ENCODE data around the gene SETD1B.

Gene SETD1B

DNA sequence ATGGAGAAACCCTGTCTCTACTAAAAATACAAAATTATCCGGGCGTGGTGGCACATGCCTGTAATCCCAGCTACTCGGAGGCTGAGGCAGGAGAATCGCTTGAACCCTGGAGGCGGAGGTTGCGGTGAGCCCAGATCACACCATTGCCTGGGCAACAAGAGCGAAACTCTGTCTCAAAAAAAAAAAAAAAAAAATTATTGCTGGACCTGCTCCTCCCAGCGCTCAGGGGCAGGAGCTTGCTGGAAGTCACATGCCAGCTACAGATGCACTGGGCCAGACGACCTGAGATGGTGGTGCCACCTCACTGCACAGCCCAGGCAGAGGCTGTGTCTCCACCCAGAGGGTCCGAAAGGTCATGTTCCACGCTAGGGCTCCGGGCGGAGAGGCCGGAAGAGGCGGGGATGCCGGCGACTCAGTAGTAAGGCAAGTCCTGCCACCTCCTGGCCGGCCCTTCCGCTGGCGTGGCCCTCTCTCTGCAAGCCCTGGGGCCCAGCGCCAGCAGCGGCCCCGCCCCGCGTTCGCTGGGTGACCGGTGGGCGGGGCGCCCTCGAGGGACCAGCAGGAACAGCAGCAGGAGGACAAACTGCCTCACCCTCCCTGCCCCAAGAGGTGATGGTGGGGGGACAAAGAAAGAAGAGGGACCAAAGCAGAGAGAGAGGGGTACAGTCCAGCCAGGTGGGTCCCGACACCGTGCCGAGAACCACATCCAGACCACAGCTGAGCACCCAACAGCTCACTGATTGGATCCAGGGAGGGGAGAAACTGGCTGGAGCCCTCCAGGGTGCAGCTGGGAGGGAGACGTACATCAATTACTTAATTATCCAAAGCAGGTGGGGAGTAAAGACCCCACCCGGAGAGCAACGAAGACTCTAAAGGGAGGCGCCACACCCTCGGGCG is 6.7 kb upstream of the SETD1B start:
- DNase-seq, result peak; percentile 61 to 86

DNA sequence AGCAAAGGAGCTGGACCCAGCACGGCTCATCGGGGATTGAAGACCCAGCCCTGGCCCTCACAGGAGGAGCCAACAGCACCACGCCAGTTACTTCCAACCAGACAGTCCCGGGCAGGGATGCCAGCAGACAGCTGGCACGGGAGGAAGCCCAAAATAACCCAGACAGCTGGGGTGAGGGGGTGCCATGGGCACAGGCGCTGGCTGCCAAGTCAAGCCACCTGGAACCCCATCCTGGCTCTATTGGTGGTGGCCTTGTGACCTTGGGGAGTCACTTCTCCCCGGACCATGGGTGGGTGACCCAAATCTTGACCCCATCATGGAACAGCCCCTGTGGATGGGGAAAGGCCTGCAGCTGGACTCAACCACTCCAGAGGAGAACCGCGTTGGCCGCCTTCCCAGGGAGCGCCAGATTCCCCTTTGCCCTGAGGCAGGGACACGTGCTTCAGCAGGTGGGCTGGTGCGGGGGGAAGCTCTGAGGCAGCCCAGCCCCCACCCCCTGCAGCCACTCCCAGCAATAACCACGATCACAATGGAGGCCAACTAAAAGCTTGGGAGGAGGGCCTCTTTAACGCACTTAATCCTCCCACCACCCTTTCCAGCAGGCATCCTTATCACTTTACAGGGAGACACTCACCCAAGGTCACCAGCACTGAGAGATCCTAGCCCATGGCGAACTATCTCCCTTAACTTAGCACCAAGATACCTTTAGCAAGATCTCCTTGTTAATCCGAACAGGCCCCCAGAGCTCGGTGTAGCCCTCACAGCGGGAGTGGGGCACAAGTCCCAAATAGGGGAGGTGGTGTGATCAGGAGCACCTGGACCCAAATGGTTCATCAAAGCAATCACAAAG is 5.6 kb upstream of the SETD1B start:
- peak; percentile 56 to 84 for DNase-seq

DNA sequence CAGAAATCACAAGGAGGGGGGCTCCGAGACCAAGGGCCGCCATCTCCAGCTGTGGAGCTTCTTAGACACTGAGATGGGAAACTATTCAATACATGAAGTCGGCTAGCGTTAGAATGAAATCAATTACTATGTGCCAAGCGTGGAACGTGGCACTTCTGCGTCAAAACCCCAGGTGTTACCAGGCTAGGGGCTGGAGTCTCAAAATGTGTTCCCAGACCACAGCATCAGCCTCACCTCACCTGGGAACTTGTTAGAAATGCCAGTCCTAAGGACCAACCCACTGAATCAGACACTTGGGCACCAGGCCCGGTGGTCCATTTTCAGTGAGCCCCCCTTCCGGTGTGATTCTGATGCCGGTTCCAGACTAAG is 5.0 kb upstream of the SETD1B start:
- DNase-seq, result peak in 1 of 2 experiments; percentile 63

DNA sequence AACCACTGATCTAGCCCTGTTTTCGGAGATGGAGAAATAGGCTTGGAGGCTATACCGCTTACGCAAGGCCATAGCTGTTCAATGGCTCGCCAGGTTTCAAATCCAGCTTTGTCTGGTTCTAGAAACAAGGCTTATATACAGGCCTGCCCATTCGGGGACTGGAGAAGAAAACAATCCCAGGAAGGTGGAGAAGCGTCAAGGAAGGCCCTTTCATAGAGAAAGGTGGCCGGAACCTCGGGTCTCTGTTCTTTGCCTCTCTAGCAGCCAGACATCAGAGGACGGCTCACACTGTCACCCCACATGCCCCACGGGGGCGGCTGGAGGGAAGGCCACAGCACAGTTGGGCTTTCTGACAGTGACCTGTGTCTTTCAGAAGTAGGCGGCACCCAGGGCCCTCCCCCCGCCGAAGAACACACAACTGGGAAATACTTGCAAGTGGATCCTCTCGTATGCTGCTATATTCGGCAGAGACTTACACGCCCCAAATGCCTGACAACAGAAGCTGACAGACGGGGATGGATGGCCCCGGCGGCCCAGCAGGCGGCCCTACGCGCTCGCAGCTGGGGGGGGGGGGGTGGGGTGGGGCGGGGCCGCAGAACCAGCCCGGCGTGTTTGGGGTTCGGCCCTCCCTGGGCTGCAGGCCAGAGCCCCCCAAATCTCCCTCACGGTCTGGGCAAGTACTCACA is 4.5 kb upstream of the SETD1B start:
- peak; percentile 77 for DNase-seq

DNA sequence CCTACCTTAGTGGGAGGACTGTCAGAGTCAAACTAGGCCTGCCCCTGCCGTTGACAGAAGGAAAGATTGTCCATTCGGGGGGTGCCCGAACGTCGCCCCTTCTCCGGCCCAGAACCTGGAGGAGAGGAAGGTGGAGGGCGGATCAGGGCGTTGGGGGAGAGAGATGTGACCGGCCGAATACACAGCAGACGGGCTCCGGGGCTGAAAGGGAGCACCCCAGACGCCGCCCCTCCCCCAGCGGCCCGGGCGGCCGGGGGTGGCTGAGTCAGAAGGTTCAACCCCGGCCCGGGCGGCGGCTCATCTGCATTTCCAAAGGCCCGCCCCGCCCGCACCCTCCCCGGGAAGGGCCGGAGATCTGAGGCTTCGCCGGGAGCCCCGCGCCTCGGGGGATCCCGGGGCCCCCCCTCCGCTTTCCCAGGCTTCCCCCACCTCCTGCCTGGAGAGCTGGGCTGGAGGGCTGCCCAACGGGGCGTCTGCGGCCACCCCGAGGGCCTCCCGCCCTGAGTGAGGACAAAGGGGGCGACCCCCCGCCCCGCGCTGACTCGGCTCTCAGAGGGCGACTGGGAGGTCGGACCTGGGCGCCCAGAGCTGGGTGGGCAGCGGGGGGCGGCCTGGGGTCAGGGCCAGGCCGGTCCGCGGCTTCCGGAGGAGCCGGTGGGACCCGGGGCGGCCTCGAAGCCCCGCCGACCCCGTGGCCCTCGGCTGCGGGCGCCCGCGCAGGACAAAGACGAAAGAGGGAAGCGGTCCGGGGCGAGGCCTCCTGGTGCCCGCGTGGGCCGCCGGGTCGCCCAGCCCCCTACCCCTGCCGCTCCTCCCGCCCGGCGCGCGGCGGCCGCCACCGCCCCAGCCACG is 3.7 kb upstream of the SETD1B start:
- DNase-seq, result peak; percentile 72 to 83

DNA sequence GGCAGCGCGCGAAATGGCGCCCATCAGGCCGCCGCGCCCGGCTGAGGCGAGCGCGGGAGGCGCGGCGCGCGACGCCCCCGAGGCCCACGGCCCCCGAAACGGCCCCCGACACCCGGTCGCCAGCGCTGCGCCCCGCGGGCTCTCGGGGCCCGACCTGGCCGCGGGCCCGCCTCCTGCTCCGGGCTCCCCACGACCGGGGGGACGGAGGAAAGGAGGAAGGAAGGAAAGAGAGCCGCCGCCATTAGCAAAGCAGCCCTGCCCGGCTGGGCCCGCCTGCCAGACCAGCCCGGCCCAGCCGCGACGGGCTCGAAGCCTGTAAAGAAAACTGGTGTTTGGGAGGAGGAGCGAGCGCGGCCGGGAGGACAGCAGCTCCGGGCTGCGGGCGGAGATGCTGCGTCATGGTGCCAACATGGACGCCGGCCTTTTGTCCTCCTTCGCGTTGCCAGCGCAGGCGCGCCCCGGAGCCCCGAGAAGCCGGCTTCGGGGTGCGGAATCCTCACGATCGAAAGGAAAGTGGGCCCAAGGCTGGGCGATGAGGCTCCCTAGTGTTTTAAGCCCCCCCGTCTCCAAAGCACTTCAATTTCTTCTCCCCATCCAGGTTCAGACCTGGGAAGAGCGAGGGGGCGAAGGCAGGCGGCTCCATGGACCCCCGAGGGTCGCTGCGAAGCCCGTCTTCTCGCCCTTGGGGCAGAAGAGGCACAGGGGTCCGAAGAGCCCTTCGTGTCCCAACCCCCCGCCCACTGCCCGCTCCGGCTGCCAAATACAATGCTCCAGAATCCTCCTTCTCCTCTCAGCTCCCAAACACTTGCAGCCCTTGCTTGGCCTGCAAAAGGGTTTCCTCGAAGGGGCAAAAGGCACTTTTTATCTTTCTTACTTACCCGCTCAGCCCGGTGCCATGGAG is 2.9 kb upstream of the SETD1B start:
- peak in 1 of 2 experiments; percentile 77 for DNase-seq

DNA sequence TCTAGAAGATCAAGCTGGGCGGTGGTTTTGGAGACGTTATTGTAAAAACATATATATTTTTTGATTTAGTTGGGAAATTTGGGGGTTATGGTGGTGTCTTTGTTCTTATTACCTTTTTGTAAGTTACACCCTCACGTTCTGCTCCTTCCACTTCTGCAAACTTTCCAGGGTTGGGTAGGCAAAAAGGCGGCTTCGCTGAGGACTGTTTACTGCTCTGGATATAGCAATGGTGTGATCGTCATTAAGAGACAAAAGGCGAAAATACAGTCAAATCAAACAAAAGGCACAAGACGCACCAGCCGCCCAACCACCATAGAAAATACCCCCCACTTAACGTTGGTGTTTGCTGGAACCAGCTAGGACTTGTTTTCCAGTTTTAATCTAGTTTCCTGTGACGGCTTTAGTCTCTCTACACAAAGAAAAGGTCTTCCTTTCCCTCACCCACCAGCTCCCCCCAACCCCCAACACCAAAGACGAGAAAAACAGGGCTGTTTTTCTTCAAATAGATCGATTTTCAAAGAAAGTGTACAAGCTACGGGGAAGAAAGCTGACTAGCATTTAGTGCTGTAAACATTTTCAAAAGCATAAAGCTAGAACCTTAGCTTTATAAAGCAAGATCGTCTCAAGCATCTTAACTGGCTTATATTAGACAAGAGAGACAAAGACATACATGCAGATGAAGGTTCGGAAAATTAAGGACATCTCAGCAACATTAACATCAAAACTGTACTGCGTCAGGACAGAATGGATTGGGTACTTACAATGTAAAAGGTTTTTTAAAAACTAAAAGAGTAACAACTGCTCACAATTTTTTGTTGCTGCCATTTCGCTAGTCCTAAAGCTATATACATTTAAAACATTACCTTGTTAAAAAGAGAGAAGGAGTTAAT is 2.0 kb upstream of the SETD1B start:
- peak in 1 of 2 experiments; percentile 63 for DNase-seq

DNA sequence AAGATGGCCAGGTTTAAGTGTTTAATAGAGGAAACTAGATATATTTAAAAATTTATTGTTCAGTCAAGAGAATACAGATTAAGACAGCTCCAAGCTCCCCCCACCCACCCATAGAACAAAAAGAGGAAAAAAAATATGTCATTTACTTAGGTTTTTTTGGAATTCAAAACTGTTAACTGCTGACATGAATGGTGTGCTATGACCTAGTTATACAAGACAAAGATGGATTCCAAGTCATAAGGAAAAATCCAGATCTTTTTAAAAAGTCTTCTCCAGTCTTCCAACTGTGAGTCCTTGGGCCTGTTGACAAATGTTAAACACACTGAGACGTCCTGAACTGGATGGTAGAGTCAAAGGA is 1.3 kb upstream of the SETD1B start:
- DNase-seq, result no peak

DNA sequence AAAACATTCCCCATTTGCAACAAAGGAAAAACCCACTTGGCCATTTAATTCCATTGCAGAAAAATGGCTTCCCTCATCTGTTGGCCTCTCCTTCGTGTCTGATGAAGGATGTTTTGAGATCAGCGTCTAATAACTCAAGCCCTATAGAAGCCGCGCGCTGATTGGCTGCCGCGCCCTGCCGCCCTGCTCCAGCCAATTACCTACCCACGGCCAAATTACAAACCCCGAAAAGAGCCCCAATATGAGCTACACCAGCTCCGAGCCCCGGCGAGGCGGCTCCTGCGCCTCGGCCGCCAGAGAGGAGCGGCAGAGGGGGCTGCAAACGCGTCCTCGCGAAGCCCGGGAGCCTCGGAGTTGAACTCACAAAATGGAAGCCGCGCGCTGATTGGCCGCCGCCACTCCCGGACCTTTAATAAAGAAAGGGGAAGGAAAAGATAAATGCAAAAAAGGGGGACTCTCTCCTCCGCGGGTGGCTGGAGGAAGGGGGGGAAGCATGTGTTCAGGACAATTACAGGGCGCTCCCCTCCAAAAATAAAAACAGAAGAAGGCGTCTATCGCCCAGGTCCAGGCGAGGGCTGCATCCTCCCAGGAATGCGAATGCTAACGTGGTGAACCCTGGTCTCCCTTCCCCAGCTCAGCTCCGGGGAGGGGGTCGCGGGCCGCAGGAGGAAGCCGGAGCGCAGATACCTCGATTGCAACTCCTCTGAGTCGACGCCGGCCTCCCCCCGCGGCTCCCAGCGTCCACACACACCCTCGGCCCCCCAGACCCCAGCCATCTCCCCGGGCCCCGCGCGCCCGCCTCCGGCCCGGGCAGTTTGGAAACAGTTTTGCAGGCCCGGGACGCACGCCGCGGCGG is 738 bp upstream of the SETD1B start:
- DNase-seq, result peak; percentile 89 to 95

DNA sequence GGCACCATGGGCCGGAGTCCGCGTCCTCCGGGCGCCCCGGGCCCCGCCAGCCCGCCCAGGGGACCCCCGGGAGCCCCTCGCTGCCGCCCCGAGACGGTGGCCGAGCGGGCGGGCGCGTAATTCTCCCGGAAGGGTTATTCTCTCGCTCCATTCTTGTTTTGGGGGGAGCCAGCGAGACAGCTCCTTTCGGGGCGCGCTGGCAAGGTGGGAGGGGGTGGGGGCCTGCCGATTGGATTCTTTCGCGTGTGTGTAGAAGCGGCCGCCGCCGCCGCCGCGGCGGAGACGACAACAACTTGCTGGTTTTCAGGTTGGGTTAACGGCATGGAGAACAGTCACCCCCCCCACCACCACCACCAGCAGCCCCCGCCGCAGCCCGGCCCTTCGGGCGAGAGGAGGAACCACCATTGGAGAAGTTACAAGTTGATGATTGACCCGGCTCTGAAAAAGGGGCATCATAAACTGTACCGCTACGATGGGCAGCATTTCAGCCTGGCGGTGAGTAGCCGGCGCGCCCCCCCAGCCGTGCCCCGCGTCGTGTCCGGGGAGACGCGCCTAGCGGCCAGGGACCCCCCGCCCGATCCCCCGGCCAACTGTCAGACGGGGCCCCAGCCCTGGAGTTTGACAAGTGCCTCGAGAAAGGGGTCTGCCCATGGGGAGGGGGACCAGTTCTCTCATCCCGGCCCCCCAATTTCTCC is 755 bp downstream of the SETD1B start:
- peak; percentile 38 to 53 for DNase-seq

DNA sequence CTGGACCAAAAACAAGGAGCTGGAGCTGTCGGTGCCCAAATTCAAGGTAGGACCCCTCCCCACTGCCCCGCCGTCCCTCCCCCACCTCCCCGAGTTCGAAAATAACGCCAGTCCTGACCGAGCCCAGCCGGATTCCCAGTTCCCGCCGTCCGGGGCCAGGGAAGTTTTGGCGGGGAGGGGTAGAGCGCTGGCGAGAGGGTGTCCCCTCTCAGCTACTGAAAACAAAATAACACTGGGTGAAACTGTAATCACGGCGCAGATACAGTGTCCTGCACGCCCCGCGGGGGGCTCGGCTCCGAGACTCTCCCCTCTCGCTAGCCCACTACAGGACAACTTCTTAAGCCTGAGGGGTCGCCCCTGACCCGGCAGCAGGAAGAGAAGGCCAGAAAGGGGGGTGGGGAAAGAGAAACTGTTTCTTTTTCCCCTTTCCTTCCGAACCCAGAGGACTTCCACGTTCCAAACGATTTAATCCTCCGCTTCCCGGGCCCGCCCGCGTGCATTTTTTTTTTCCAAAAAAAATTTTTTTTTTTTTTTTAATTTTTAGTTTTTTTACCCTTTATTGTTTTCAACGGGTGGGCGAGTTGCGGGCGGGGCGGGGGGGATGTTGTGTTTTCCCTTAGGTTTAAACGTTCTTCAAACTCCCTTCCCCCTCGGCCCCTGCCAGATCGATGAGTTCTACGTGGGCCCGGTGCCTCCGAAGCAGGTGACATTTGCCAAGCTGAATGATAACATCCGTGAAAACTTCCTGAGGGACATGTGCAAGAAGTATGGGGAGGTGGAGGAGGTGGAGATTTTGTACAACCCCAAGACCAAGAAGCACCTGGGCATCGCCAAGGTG is 1.6 kb downstream of the SETD1B start:
- peak in 1 of 2 experiments; percentile 50 for DNase-seq

DNA sequence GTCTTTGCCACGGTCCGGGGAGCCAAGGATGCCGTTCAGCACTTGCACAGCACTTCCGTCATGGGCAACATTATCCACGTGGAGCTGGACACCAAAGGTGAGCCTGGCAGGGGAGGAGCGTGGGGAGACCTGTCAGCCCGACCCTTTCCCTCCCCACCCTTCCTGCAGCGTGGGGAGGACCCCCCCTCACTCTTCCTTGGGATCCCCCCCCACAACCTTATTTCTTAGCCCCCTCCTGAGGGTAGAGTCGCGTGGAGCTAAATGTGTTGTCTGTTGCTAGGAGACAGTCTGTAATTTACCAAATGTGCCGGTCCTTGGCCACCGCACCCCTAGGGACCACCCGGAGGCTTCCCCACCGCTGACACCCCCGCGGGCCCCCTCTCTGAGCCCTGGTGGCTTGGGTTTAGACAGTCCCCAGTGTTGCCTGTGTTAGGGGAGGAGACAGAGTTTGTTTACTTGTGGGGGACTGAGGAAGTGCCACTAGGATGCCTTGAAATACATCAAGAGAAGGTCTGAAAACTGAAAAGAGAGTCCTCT is 2.3 kb downstream of the SETD1B start:
- peak; percentile 37 to 39 for DNase-seq

DNA sequence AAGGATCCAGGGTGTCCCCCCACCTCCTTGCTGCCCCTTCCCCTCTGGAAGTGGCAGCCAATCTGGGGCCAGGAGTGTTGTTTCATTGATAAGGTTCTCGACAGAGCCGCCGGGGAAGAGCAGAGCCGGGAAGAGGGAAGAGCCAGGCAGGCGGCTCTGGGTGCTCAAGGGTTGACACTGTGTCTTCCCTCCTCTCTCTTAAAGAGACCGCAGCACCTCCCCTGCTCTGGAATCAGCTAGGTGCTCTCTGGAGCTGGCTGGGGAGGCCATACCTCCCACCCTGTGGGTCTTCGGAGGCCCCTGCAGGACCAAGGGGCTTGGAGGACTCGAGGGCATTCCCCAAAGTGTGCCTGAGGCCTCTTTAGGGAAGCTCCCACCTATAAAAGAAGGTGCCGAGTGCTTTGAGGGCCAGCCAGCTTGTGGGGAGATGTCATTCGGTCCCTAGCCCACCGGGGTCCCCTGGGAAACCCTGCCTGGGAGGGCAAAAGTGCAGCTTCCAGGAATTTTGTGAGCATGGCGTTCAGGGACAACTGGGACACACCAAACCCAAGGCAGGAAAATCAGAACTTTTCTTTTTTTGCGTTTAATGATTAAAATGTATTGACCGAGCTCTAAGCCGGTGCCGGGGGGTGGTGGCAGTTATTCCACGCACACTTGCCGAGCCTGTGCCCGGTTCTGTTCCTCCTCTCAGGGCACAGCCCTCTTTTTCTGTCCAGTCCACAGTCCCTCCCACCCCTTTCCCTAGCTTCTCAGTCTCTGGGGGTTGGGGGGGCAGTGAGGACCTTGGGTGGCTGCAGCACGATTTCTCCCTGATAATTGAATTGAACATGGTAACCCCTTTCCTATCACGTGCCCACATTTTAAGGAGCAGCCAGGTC is 3.0 kb downstream of the SETD1B start:
- DNase-seq, result peak; percentile 21 to 79

DNA sequence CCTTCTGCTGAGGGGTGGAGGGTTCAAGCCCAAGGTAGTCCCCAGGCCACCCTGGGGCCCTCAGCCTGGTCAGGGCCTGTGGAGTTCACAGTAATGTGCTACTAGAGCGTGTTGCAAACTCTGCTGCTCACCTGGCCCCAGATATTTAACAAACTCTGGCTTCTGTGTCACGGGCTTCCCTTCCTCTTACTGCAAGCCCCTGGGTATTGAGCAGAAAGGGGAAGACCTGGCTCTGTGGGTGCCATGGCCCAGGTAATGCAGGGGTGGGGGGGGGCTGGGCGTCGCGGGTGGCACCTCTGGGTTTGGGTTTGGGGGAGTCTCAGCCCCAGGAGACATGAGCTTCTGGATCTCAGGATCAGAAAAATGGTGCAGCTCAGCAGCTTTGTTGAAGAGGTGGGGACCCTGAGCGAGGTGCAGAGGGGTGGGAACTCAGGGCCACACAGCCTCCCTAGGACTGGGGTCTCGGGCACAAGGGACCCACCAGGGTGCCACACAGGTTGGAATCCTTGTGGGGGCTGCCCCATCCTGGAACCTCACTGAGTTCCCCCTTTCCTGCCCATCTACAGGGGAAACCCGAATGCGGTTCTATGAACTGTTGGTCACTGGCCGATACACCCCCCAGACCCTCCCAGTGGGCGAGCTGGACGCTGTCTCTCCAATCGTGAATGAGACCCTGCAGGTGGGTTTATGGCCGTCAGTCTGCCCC is 4.0 kb downstream of the SETD1B start:
- DNase-seq, result no peak

DNA sequence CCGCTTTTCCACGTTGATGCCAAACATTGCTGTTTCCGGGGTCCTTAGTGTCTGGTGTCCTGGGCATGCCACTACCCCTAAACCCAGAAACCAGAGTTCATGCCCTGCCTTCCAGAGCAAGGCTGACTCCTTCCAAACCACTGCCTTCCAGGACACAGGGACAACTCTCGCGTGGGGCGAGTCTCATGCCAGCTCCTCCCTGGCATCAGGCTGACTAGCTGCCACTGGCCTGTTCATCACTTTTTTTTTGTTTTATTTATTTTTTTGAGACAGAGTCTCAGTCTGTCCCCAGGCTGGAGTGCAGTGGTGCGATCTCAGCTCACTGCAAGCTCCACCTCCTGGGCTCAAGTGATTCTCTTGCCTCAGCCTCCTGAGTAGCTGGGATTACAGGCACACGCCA is 4.8 kb downstream of the SETD1B start:
- DNase-seq, result no peak

DNA sequence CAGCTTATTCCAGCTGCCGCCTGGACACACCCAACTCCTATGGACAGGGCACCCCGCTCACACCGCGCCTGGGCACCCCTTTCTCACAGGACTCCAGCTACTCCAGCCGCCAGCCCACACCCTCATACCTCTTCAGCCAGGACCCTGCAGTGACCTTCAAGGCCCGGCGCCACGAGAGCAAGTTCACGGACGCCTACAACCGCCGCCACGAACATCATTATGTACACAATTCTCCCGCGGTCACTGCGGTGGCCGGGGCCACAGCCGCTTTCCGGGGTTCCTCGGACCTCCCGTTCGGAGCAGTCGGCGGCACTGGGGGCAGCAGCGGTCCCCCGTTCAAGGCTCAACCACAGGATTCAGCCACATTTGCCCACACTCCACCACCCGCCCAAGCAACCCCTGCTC is 5.9 kb downstream of the SETD1B start:
- no peak for DNase-seq

Data from NCI-H526 (cell line).